ENCODE data around the gene C15orf39.

Gene C15orf39

GRCh38 chr15:75171408-75171807 is 30.3 kb upstream of the C15orf39 start:
- in situ Hi-C loops (cut with MboI; ENCODE audit: low sequenced_read_pairs, unreplicated experiment), result no loop called here
- DNase-seq (ENCODE audit: low spot score), result no peak
- no peak for TF ChIP-seq CTCF (IDR thresholded peaks at IDR 0.05; ENCODE audit: borderline replicate concordance, control extremely low read depth, extremely low read depth, insufficient read depth, missing control alignments)

GRCh38 chr15:75172284-75172820 is 29.3 kb upstream of the C15orf39 start:
- in situ Hi-C loops (cut with MboI; ENCODE audit: low sequenced_read_pairs, unreplicated experiment), result no loop called here
- TF ChIP-seq CTCF (IDR thresholded peaks at IDR 0.05; ENCODE audit: borderline replicate concordance, control extremely low read depth, extremely low read depth, insufficient read depth, missing control alignments), result no peak
- no peak for DNase-seq (ENCODE audit: low spot score)

DNA sequence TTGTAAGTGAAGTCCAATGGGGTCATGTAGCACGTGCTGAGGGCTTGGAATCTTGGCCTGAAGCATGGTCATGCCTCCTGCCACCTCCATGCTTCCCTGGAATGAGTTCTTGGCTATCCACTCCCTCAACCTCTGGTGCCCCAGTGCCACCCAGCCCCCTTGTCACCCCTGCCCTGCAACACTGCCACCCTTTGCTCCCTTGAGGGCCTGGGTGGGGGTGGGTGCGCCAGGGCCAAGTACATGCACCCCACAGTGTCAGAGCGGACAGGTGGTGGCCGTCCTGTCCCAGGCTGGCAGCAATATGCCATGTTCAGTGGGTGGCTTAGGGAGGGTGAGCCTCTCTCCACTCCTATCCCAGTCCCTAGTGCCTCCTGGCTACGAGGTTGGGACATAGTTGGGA is 27.6 kb upstream of the C15orf39 start:
- in situ Hi-C loops (cut with MboI; ENCODE audit: low sequenced_read_pairs, unreplicated experiment), result no loop called here
- no peak for TF ChIP-seq CTCF (IDR thresholded peaks at IDR 0.05; ENCODE audit: borderline replicate concordance, control extremely low read depth, extremely low read depth, insufficient read depth, missing control alignments)
- DNase-seq (ENCODE audit: low spot score), result no peak

DNA sequence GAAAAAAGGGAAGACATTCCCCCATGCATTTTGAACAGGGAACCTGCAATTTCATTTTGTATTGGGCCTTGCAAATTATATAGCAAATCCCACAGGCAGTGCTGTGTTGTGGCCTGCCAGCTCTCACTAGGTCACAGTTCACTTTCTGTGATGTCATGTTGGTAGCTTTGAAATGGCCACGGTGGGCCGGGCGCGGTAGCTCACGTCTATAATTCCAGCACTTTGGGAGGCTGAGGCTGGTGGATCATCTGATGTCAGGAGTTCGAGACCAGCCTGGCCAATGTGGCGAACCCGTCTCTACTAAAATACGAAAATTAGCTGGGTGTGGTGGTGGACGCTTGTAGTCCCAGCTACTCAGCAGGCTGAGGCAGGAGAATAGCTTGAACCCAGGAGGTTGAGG is 27.0 kb upstream of the C15orf39 start:
- no peak for DNase-seq (ENCODE audit: low spot score)
- in situ Hi-C loops (cut with MboI; ENCODE audit: low sequenced_read_pairs, unreplicated experiment), result no loop called here
- TF ChIP-seq CTCF (IDR thresholded peaks at IDR 0.05; ENCODE audit: borderline replicate concordance, control extremely low read depth, extremely low read depth, insufficient read depth, missing control alignments), result no peak

DNA sequence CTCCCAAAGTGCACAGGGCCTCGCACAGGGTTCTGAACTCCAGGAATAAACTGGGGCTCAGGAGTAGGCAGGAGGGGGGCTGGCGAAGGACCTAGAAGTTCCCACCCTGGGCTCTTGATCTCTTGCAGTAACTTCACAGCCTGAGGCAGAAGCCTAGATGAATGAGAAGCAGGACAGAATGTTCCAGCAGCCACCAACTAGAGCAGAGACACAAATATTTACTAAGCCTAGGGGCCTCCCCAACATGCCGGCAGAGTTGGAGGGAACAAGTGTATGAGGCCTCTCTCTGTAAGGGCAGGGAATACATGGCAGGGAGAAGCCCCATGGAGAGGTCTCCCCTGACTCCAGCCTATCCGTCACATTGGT is 25.3 kb upstream of the C15orf39 start:
- in situ Hi-C loops (cut with MboI; ENCODE audit: low sequenced_read_pairs, unreplicated experiment), result no loop called here
- no peak for TF ChIP-seq CTCF (IDR thresholded peaks at IDR 0.05; ENCODE audit: borderline replicate concordance, control extremely low read depth, extremely low read depth, insufficient read depth, missing control alignments)
- DNase-seq (ENCODE audit: low spot score), result no peak

- in situ Hi-C loops (cut with MboI; ENCODE audit: low sequenced_read_pairs, unreplicated experiment), result no loop called here
- TF ChIP-seq CTCF (IDR thresholded peaks at IDR 0.05; ENCODE audit: borderline replicate concordance, control extremely low read depth, extremely low read depth, insufficient read depth, missing control alignments), result no peak
- no peak for DNase-seq (ENCODE audit: low spot score)
Observed at GRCh38 chr15:75177360-75178071, 24.2 kb upstream of the C15orf39 start.
